ENCODE results near the gene NOP10.

GRCh38 chr15:34327906-34328305, 15.0 kb downstream of the NOP10 start:
- TF ChIP-seq CTCF (IDR thresholded peaks at IDR 0.05) (no peak), POLR2A (IDR thresholded peaks at IDR 0.05) (no peak)

Data from testis (tissue), 2 donors.